Gastroesophageal sphincter (tissue), 4 donors: Measurements from ENCODE around the gene COL11A2. TPM values are rescaled to one million over a fixed set of nuclear protein-coding genes. Genes with fewer than 3 reads are reported as not detected.

Experiments
- ATAC-seq: fragments of 150-250 bp; one replicate; pipeline ENCODE4 v1.9.1; 2016; ENCODE audit warnings: mild to moderate bottlenecking, moderate library complexity
- H3K27ac ChIP-seq, 4 donors: fragments of 200-600 bp; sonication (generic) in 3 of 4; 1 replicate in 3 of 4; 2 replicates in 1 of 4; pipeline ENCODE4 v1.5.1; 2016 to 2019
- H3K27me3 ChIP-seq: fragments of 200-600 bp; sonication (generic); one replicate; pipeline ENCODE4 v1.5.1; 2019
- H3K36me3 ChIP-seq, 2 donors: fragments of 200-600 bp; sonication (generic); one replicate each; pipeline ENCODE4 v1.5.1; 2019; ENCODE audit warnings: control low read depth in 1 of 2
- H3K4me1 ChIP-seq, 3 donors: fragments of 200-600 bp; sonication (generic); 1 replicate in 2 of 3; 2 replicates in 1 of 3; pipeline ENCODE4 v1.5.1; 2016 to 2019; ENCODE audit warnings: control low read depth in 2 of 3
- H3K4me3 ChIP-seq, 2 donors: fragments of 200-600 bp; sonication (generic); one replicate each; pipeline ENCODE4 v1.5.1; 2019; ENCODE audit warnings: mild to moderate bottlenecking in 1 of 2, moderate library complexity in 1 of 2
- H3K9me3 ChIP-seq, 3 donors: fragments of 200-600 bp; sonication (generic); one replicate each; pipeline ENCODE4 v1.5.1; 2017 to 2019; ENCODE audit warnings: control low read depth in 2 of 3
- EP300 ChIP-seq: sonication (generic); formaldehyde crosslinking; IDR thresholded peaks from one replicate; pipeline ENCODE4 v1.6.1; 2017; ENCODE audit warnings: antibody characterized with exemption, mild to moderate bottlenecking
- POLR2A ChIP-seq, 2 donors: fragments of 450-650 bp; IDR thresholded peaks; one replicate each; pipeline ENCODE4 v1.6.1; 2017; ENCODE audit warnings: antibody characterized with exemption in 2 of 2, mild to moderate bottlenecking in 2 of 2, moderate library complexity in 1 of 2
- POLR2AphosphoS5 ChIP-seq: sonication (generic); formaldehyde crosslinking; IDR thresholded peaks from one replicate; pipeline ENCODE4 v1.6.1; 2017; ENCODE audit warnings: antibody characterized with exemption
- WGBS, 2 donors: methylation state at CpG; one replicate each; pipeline ENCODE4 v1.1.5; 2018; ENCODE audit warnings: low coverage in 1 of 2; 5-methylcytosine and 5-hydroxymethylcytosine counted together
- total RNA-seq, 4 donors: library from RNA; depleted of rRNA; stranded (reverse); fragments of >200 nt; gene quantifications; one replicate each; pipeline ENCODE4 v1.1.0, GENCODE V29; 2016
- TF ChIP-seq, protein P1 (sequence below), 4 experiments: fragments of 200-600 bp in 2 of 4; fragments of 450-650 bp in 2 of 4; sonication (generic) in 1 of 4; IDR thresholded peaks; one replicate each; pipeline ENCODE4 v1.5.1; 2017 to 2019; ENCODE audit warnings: antibody characterized with exemption in 4 of 4, mild to moderate bottlenecking in 2 of 4, moderate library complexity in 2 of 4

COL11A2 gene
- total RNA-seq, 4 donors from 2014 or later: 0.35 to 1.4 (median 0.45) TPM

DNA sequence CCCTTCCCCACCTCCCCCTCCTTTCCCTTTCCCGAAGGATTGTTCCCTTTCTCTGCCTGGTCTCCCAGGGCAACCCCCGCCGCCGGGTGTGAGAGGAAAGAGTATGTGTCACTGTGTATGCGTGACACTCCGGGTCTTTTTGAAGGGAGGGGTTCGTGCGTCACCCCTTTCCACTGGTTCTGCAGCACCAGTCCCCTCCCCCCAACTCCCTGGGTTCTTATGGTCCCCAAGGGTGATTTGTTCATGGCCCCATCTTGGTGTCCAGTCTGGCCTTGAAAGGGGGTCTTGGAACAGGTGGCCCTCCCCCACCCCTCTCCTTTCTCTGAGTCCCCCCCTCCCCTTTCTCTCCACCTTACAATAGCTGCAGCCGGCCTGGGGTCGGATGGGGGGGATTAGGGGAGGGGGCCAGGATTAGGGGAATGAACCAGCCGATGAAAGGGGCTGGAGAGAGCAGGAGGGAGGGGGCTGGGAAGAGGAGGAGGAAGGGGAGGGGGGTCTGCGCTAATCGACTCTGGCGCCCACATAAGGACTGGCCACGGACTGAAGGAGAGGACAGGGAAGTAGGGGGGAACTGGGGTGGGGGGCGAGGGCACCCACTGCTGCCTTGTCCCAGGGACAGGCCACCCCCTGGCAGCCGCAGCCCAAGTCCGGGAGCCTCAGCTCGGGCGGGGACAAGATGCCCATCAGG, 14.7 kb upstream of the COL11A2 start:
- 18% methylated on average over 7 to 14 of the region's 20 CpGs for WGBS, 2 donors
- peaks cover 0 to 45% of the 10 kb centered on the region in 2 donors for H3K36me3 ChIP-seq
- H3K4me3 ChIP-seq: peak overlapping the region; percentile 69 to 91
- TF ChIP-seq POLR2A (IDR thresholded peaks at IDR 0.05): no peak
- TF ChIP-seq, protein P1, sequence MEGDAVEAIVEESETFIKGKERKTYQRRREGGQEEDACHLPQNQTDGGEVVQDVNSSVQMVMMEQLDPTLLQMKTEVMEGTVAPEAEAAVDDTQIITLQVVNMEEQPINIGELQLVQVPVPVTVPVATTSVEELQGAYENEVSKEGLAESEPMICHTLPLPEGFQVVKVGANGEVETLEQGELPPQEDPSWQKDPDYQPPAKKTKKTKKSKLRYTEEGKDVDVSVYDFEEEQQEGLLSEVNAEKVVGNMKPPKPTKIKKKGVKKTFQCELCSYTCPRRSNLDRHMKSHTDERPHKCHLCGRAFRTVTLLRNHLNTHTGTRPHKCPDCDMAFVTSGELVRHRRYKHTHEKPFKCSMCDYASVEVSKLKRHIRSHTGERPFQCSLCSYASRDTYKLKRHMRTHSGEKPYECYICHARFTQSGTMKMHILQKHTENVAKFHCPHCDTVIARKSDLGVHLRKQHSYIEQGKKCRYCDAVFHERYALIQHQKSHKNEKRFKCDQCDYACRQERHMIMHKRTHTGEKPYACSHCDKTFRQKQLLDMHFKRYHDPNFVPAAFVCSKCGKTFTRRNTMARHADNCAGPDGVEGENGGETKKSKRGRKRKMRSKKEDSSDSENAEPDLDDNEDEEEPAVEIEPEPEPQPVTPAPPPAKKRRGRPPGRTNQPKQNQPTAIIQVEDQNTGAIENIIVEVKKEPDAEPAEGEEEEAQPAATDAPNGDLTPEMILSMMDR (IDR thresholded peaks at IDR 0.05): no peak
- TF ChIP-seq POLR2AphosphoS5: no peak
- no peak for TF ChIP-seq EP300
- ATAC-seq: no peak
- no peaks in the 10 kb centered on the region for H3K27me3 ChIP-seq
- peak overlapping the region in 3 of 4 donors; percentile 95 to 98 (median 96) for H3K27ac ChIP-seq
- no peaks in the 10 kb centered on the region for H3K9me3 ChIP-seq
- peaks cover 2 to 69% (median 18%) of the 10 kb centered on the region in 3 donors for H3K4me1 ChIP-seq

DNA sequence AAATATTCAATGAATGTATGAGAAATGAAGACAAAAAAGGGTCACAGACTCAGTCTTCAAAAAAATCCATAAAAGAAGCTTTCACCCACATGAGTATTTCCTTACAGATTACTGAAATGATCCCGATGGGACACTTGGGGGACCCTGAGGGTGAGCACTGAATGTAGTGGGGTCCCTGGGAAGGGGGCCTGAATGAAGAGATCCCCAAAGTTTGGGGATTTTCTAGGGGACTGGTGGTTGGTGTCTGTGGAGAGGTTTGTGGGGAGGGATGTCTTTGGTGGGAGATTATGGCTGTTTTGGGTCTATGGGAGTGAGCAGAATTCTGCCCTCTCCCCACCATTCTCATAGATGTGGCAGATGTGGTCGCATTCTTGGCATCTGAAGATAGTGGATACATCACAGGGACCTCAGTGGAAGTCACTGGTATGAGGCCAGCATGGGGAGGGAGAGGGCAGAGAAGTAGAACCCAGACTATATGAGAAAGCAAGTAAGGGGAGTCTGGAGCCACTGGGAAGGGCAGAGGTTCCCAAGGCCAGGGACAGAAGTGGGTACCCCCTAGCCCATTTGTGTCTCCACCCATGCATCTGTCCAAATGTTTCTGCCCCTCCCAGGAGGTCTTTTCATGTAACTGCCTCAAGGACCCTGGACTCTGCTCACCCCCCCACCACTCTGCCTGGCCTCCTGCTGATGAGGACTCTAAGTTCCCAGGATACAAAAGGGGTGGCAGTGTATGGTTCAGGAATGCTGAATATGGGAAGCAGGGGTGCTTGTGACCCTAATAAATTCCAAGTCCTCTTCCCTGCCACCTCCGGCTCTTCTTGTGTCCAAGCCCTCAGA, 14.0 kb upstream of the COL11A2 start:
- Histone ChIP-seq H3K27ac (no peak overlapping the region), H3K4me3 (no peak overlapping the region), H3K9me3 (no peaks in the 10 kb centered on the region), H3K4me1 (peaks cover 9 to 76% (median 26%) of the 10 kb centered on the region in 3 donors), H3K27me3 (no peaks in the 10 kb centered on the region), H3K36me3 (peaks cover 0 to 41% of the 10 kb centered on the region in 2 donors)
- TF ChIP-seq POLR2A (IDR thresholded peaks at IDR 0.05): no peak
- TF ChIP-seq, protein P1 (IDR thresholded peaks at IDR 0.05): no peak
- no peak for TF ChIP-seq POLR2AphosphoS5
- TF ChIP-seq EP300: no peak
- no peak for ATAC-seq
- 58 to 72% methylated on average over 3 of the region's 3 CpGs for WGBS, 2 donors

DNA sequence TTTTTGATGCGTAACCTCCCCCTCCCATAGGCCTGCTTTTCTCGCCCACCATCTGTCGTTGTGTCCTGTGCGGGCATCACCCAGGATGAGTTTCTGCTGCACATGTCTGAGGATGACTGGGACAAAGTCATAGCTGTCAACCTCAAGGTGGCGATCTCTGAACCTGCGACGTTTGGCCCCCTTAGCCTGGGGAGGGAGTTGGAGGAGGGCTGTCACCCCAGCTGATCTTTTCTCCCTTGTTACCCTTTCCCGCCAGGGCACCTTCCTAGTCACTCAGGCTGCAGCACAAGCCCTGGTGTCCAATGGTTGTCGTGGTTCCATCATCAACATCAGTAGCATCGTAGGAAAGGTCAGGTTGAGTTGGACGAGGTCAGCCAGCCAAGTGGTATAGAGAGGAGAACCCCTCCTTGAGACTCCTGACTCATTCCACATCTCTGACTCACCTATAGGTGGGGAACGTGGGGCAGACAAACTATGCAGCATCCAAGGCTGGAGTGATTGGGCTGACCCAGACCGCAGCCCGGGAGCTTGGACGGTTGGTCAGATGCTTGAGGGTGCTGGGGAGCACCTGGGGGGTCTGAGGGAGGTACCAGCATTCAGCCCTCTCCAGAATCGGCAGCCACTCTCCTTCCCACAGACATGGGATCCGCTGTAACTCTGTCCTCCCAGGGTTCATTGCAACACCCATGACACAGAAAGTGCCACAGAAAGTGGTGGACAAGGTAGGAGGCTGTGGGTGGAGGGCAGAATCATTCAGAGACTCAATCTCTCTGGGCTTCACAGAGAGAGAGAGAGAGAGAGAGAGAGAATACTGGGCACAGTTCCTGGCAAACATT, 13.1 kb upstream of the COL11A2 start:
- H3K36me3 ChIP-seq: peaks cover 0 to 33% of the 10 kb centered on the region in 2 donors
- H3K4me1 ChIP-seq: peaks cover 9 to 78% (median 26%) of the 10 kb centered on the region in 3 donors
- ATAC-seq: no peak
- no peaks in the 10 kb centered on the region for H3K9me3 ChIP-seq
- TF ChIP-seq POLR2AphosphoS5 (no peak), POLR2A (IDR thresholded peaks at IDR 0.05) (no peak), EP300 (no peak)
- TF ChIP-seq, protein P1 (IDR thresholded peaks at IDR 0.05): no peak
- WGBS, 2 donors: 50% methylated on average over 2 of the region's 17 CpGs; no CpG with 5 or more reads in 1 of the 2 donors
- H3K4me3 ChIP-seq: peak overlapping the region in 1 of 2 donors; percentile 74
- H3K27ac ChIP-seq: peak overlapping the region in 3 of 4 donors; percentile 68 to 78 (median 76)
- H3K27me3 ChIP-seq: no peaks in the 10 kb centered on the region

DNA sequence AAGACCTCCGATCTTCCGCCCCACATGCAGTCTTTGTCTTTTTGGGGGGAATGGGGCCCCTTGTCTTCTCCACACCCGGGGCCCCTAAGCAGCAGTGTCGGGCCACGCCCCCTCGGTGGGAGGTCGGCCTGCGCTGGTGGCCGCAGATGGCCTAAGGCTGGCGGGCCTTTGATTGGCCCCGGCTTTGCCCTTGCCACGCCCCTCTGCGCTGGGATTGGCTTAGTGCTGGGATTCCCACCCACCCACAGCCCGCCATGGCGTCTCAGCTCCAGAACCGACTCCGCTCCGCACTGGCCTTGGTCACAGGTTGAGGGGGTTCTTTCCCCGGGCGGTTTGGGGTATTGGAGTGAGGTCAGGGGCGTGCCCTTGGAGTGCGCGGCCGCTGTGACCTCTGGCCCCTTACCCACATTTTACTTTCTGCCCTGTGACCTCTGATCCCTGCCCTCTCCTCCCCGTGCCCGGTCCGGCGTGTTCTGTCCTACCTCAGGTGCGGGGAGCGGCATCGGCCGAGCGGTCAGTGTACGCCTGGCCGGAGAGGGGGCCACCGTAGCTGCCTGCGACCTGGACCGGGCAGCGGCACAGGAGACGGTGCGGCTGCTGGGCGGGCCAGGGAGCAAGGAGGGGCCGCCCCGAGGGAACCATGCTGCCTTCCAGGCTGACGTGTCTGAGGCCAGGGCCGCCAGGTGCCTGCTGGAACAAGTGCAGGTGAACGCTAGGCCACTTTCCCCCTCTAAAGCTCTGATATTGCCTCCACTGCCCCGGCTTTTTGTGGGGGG, 12.3 kb upstream of the COL11A2 start, which contains the start of gene HSD17B8:
HSD17B8 (plus strand) TSS at position 241 of the 776 bp plus-strand sequence; CDS start at position 255, 14 bp downstream.
- peaks cover 9 to 76% (median 27%) of the 10 kb centered on the region in 3 donors for H3K4me1 ChIP-seq
- ATAC-seq: peak; percentile 73
- 0% methylated on average over 9 of the region's 48 CpGs; no CpG with 5 or more reads in 1 of the 2 donors for WGBS, 2 donors
- TF ChIP-seq POLR2AphosphoS5: peak; percentile 30
- TF ChIP-seq, protein P1 (IDR thresholded peaks at IDR 0.05): no peak
- TF ChIP-seq EP300: no peak
- no peak for TF ChIP-seq POLR2A (IDR thresholded peaks at IDR 0.05)
- H3K9me3 ChIP-seq: no peaks in the 10 kb centered on the region
- H3K27ac ChIP-seq: peak within 1 kb of the TSS in 3 of 4 donors; percentile 68 to 78 (median 76)
- peaks cover 0 to 25% of the 10 kb centered on the region in 2 donors for H3K36me3 ChIP-seq
- peak within 1 kb of the TSS; percentile 27 to 74 for H3K4me3 ChIP-seq
- no peaks in the 10 kb centered on the region for H3K27me3 ChIP-seq
